Tibial nerve (tissue), 4 donors: ENCODE data around the gene VAMP2.

Source experiments
- CTCF ChIP-seq, 5 experiments: fragments of 200-600 bp in 3 of 5; fragments of 450-650 bp in 2 of 5; sonication (generic) in 3 of 5; IDR thresholded peaks; one replicate each; pipeline ENCODE4 v1.5.1; 2016 to 2019; ENCODE audit warnings: antibody characterized with exemption in 5 of 5, mild to moderate bottlenecking in 3 of 5, moderate library complexity in 2 of 5
- EP300 ChIP-seq, 2 donors: sonication (generic); formaldehyde crosslinking; IDR thresholded peaks; one replicate each; pipeline ENCODE4 v1.6.1; 2017; ENCODE audit warnings: antibody characterized with exemption in 2 of 2, mild to moderate bottlenecking in 1 of 2
- POLR2A ChIP-seq, 2 donors: fragments of 450-650 bp; IDR thresholded peaks; one replicate each; pipeline ENCODE4 v1.6.1; 2017; ENCODE audit warnings: antibody characterized with exemption in 2 of 2, mild to moderate bottlenecking in 2 of 2, moderate library complexity in 2 of 2

- TF ChIP-seq CTCF (IDR thresholded peaks at IDR 0.05) (no peak), POLR2A (IDR thresholded peaks at IDR 0.05) (peak in 1 of 2 donors; percentile 21), EP300 (IDR thresholded peaks at IDR 0.05) (no peak)
These were observed 8.1 kb downstream of the VAMP2 start for GRCh38 chr17:8154608-8155155.
